H1 (cell line): Measurements from ENCODE around the gene TRMT44. TPM values are rescaled to one million over a fixed set of nuclear protein-coding genes. Genes with fewer than 3 reads are reported as not detected.

Experiments
- BCL11A ChIP-seq, 2 experiments: IDR thresholded peaks; one replicate each; pipeline ENCODE4 v1.6.1; 2011; ENCODE audit warnings: low read depth in 2 of 2, low read length in 2 of 2, mild to moderate bottlenecking in 2 of 2
- CHD7 ChIP-seq: fragments of 300-600 bp; sonication (generic); IDR thresholded peaks from 2 replicates; pipeline ENCODE4 v1.7.1; 2012; ENCODE audit warnings: low read length, moderate library complexity, mild to moderate bottlenecking, inconsistent platforms; ENCODE audit not compliant: insufficient replicate concordance
- FOSL1 ChIP-seq: IDR thresholded peaks from 2 replicates; pipeline ENCODE4 v1.6.1; 2011; ENCODE audit warnings: mild to moderate bottlenecking, low read depth, low read length, moderate library complexity; ENCODE audit not compliant: insufficient read depth
- HDAC2 ChIP-seq, 2 experiments: fragments of 300-600 bp in 1 of 2; sonication (generic) in 1 of 2; IDR thresholded peaks; 2 replicates each; pipeline ENCODE4 v1.6.1; 2011 to 2012; ENCODE audit warnings: low read depth in 2 of 2, low read length in 2 of 2, mild to moderate bottlenecking in 2 of 2, moderate library complexity in 2 of 2, borderline replicate concordance in 1 of 2, inconsistent platforms in 1 of 2
- JUND ChIP-seq: IDR thresholded peaks from 2 replicates; pipeline ENCODE4 v1.6.1; 2011; ENCODE audit warnings: mild to moderate bottlenecking, improper control_type of control experiment, low read length
- MAFK ChIP-seq: IDR thresholded peaks from 2 replicates; pipeline ENCODE4 v1.6.1; 2012; ENCODE audit warnings: low read depth, mild to moderate bottlenecking, improper control_type of control experiment, low read length
- POLR2A ChIP-seq, 2 experiments: IDR thresholded peaks; 1 replicate in 1 of 2; 2 replicates in 1 of 2; pipeline ENCODE4 v1.6.1; 2011; ENCODE audit warnings: low read depth in 2 of 2, low read length in 2 of 2, mild to moderate bottlenecking in 2 of 2; ENCODE audit errors: control extremely low read depth in 1 of 2
- RBBP5 ChIP-seq: IDR thresholded peaks from 2 replicates; pipeline ENCODE4 v1.7.1; 2012; ENCODE audit warnings: low read depth, mild to moderate bottlenecking, inconsistent platforms, low read length, moderate library complexity, borderline replicate concordance
- RNF2 ChIP-seq: fragments of 200-900, 300-1000 bp; sonication (generic); IDR thresholded peaks from 2 replicates; pipeline ENCODE4 v1.7.1; 2016; ENCODE audit warnings: borderline replicate concordance, low read depth, mild to moderate bottlenecking, antibody characterized with exemption, low read length; ENCODE audit not compliant: poor library complexity, severe bottlenecking; ENCODE audit errors: missing control alignments
- RXRA ChIP-seq: IDR thresholded peaks from 2 replicates; pipeline ENCODE4 v1.6.1; 2011; ENCODE audit warnings: low read depth, mild to moderate bottlenecking, low read length, moderate library complexity; ENCODE audit not compliant: insufficient read depth
- SAP30 ChIP-seq: fragments of 300-600 bp; sonication (generic); IDR thresholded peaks from 2 replicates; pipeline ENCODE4 v1.7.1; 2012; ENCODE audit warnings: low read length, moderate library complexity, mild to moderate bottlenecking, inconsistent platforms; ENCODE audit not compliant: insufficient read depth, insufficient replicate concordance
- polyA plus RNA-seq, 7 experiments: library from polyadenylated mRNA; depleted of rRNA in 3 of 7; stranded (reverse) in 5 of 7; unstranded in 2 of 7; fragments of >200 nt in 5 of 7; fragments of 200-250 nt in 2 of 7; gene quantifications; 1 replicate in 5 of 7; 2 replicates in 1 of 7; 4 replicates in 1 of 7; pipeline versions ENCODE4 v1.2.1 to v1.2.3, GENCODE V29; 2011 to 2013; ENCODE audit warnings: missing spikeins in 2 of 7, mixed read lengths in 2 of 7
- total RNA-seq: library from RNA; stranded (reverse); fragmentation: NEBNext Ultra II Directional; extraction: Animal tissue kit (Norgen Biotek cat#: 25700); gene quantifications from 2 replicates; pipeline ENCODE4 v1.2.1, GENCODE V29; 2021

Gene TRMT44
- total and polyA plus RNA-seq, 2 of the 8 experiments (the other 6 are each of a cell fraction or from before 2014, with no cell fraction given), result 8.6 to 23.9 TPM

- TF ChIP-seq CHD7 (no peak), SAP30 (no peak), RXRA (no peak), RBBP5 (no peak), BCL11A (IDR thresholded peaks at IDR 0.05; ENCODE audit: low read depth in 2 of 2, low read length in 2 of 2) (no peak), HDAC2 (IDR thresholded peaks at IDR 0.05; ENCODE audit: borderline replicate concordance in 1 of 2, low read depth in 2 of 2, low read length in 2 of 2) (no peak), MAFK (no peak), FOSL1 (no peak), JUND (no peak), POLR2A (IDR thresholded peaks at IDR 0.05; ENCODE audit: control extremely low read depth in 1 of 2, low read depth in 2 of 2, low read length in 2 of 2) (no peak), RNF2 (no peak)
These were observed 37.1 kb downstream of the TRMT44 start (continued) for GRCh38 chr4:8477676-8478075.
